ENCODE measurements around the gene PPP6R3. TPM values are rescaled to one million over a fixed set of nuclear protein-coding genes. Genes with fewer than 3 reads are reported as not detected.

PPP6R3 gene
- polyA plus RNA-seq, 1 donor (not counting 4 experiments of a cell fraction or from before 2014, with no cell fraction given): 50.2 TPM

DNA sequence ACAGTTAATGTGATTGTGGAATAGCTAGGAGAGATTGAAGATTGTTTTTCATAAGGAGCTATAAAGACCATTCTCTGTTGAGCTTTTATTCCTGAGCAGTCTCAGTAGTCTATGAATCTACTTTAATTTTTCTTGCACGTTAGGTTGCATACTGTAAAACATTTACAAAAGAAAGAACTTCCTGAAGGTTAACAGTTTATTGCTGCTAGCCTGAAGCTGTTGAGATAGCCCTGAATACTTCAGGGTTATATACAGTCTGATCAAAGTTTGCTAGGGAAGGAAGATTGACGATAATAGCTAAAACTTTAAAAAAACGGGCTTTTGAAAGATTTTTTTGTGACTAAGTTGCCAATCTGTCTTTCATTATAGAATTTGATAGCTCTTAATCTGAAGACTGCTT, 64.8 kb downstream of the PPP6R3 start:
- no peak overlapping the region for H3K9ac ChIP-seq (ENCODE audit: control insufficient read depth, extremely low read depth, insufficient read depth, low read length)
- dilution Hi-C loops (cut with MboI; ENCODE audit: extremely low pct_ligation_motif_present, low sequenced_read_pairs): no loop called here
- DNase-seq (ENCODE audit: low read depth, low spot score) (no peak), FAIRE-seq (no peak)
- TF ChIP-seq EZH2 (IDR thresholded peaks at IDR 0.05; ENCODE audit: low read length): no peak
- TF ChIP-seq, protein P1, sequence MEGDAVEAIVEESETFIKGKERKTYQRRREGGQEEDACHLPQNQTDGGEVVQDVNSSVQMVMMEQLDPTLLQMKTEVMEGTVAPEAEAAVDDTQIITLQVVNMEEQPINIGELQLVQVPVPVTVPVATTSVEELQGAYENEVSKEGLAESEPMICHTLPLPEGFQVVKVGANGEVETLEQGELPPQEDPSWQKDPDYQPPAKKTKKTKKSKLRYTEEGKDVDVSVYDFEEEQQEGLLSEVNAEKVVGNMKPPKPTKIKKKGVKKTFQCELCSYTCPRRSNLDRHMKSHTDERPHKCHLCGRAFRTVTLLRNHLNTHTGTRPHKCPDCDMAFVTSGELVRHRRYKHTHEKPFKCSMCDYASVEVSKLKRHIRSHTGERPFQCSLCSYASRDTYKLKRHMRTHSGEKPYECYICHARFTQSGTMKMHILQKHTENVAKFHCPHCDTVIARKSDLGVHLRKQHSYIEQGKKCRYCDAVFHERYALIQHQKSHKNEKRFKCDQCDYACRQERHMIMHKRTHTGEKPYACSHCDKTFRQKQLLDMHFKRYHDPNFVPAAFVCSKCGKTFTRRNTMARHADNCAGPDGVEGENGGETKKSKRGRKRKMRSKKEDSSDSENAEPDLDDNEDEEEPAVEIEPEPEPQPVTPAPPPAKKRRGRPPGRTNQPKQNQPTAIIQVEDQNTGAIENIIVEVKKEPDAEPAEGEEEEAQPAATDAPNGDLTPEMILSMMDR (optimal IDR thresholded peaks at IDR 0.05 in 1 of 3, IDR thresholded peaks at IDR 0.05 in 1 of 3, conservative IDR thresholded peaks at IDR 0.05 in 1 of 3; ENCODE audit: extremely low read depth in 1 of 3, insufficient read depth in 2 of 3, low read length in 3 of 3): no peak
- H3K4me3 ChIP-seq (ENCODE audit: control insufficient read depth in 2 of 3, extremely low read depth in 1 of 3, insufficient read depth in 2 of 3, low read depth in 1 of 3, low read length in 3 of 3): no peak overlapping the region
- H2AFZ ChIP-seq (ENCODE audit: control insufficient read depth, low read length): no peak overlapping the region
- peaks cover 11% of the 10 kb centered on the region for H4K20me1 ChIP-seq (ENCODE audit: control insufficient read depth, extremely low read depth, insufficient read depth, low read length)
- peaks cover 58% of the 10 kb centered on the region for H3K79me2 ChIP-seq (ENCODE audit: control insufficient read depth, insufficient read depth, low read length)
- H3K9me1 ChIP-seq (ENCODE audit: control insufficient read depth, extremely low read depth, insufficient read depth, low read length): peaks cover 3% of the 10 kb centered on the region
- H3K27ac ChIP-seq (ENCODE audit: control insufficient read depth, insufficient read depth, low read length): no peak overlapping the region
- H3K9me3 ChIP-seq (ENCODE audit: control insufficient read depth, low read depth, low read length): no peaks in the 10 kb centered on the region
- peaks cover 6% of the 10 kb centered on the region for H3K4me1 ChIP-seq (ENCODE audit: control insufficient read depth, extremely low read depth, insufficient read depth, low read length)
- no peaks in the 10 kb centered on the region for H3K27me3 ChIP-seq (ENCODE audit: control insufficient read depth, extremely low read depth, insufficient read depth, low read length)
- H3K36me3 ChIP-seq (ENCODE audit: control insufficient read depth in 2 of 2, extremely low read depth in 1 of 2, insufficient read depth in 2 of 2, low read length in 2 of 2): peaks cover 17 to 43% of the 10 kb centered on the region in 2 experiments
- H3K4me2 ChIP-seq (ENCODE audit: control insufficient read depth, extremely low read depth, insufficient read depth, low read depth, low read length): no peak overlapping the region

DNA sequence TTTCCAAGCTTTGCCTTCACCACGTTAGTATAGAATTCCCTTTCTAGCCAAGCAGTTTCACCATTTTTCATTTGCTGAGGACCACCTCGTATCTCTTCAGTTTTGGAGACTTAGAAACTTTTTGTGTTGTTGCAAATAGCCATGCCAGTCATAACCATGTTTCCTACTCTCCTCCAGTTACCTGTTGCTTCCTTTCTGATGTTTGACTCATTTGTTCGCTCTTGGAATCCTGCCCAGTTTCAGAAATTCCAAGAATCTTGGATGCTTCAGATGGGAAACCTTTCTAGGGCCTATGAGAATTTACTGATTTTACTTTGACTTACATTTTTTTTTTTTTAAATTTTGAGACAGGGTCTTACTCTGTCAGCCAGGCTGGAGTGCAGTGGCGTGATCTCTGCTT, 65.4 kb downstream of the PPP6R3 start:
- Histone ChIP-seq H3K36me3 (ENCODE audit: control insufficient read depth in 2 of 2, extremely low read depth in 1 of 2, insufficient read depth in 2 of 2, low read length in 2 of 2) (peaks cover 17 to 43% of the 10 kb centered on the region in 2 experiments), H3K9ac (ENCODE audit: control insufficient read depth, extremely low read depth, insufficient read depth, low read length) (no peak overlapping the region), H2AFZ (ENCODE audit: control insufficient read depth, low read length) (no peak overlapping the region), H3K4me2 (ENCODE audit: control insufficient read depth, extremely low read depth, insufficient read depth, low read depth, low read length) (no peak overlapping the region), H3K4me1 (ENCODE audit: control insufficient read depth, extremely low read depth, insufficient read depth, low read length) (peaks cover 6% of the 10 kb centered on the region), H3K27me3 (ENCODE audit: control insufficient read depth, extremely low read depth, insufficient read depth, low read length) (no peaks in the 10 kb centered on the region), H3K9me1 (ENCODE audit: control insufficient read depth, extremely low read depth, insufficient read depth, low read length) (peaks cover 3% of the 10 kb centered on the region), H3K4me3 (ENCODE audit: control insufficient read depth in 2 of 3, extremely low read depth in 1 of 3, insufficient read depth in 2 of 3, low read depth in 1 of 3, low read length in 3 of 3) (no peak overlapping the region), H3K27ac (ENCODE audit: control insufficient read depth, insufficient read depth, low read length) (no peak overlapping the region), H3K9me3 (ENCODE audit: control insufficient read depth, low read depth, low read length) (no peaks in the 10 kb centered on the region), H4K20me1 (ENCODE audit: control insufficient read depth, extremely low read depth, insufficient read depth, low read length) (peaks cover 11% of the 10 kb centered on the region), H3K79me2 (ENCODE audit: control insufficient read depth, insufficient read depth, low read length) (peaks cover 61% of the 10 kb centered on the region)
- dilution Hi-C loops (cut with MboI; ENCODE audit: extremely low pct_ligation_motif_present, low sequenced_read_pairs): no loop called here
- TF ChIP-seq EZH2 (IDR thresholded peaks at IDR 0.05; ENCODE audit: low read length): no peak
- TF ChIP-seq, protein P1 (optimal IDR thresholded peaks at IDR 0.05 in 1 of 3, IDR thresholded peaks at IDR 0.05 in 1 of 3, conservative IDR thresholded peaks at IDR 0.05 in 1 of 3; ENCODE audit: extremely low read depth in 1 of 3, insufficient read depth in 2 of 3, low read length in 3 of 3): no peak
- DNase-seq (ENCODE audit: low read depth, low spot score) (no peak), FAIRE-seq (no peak)
